Neural progenitor cell (in vitro differentiated cells): Measurements from ENCODE around the gene ABCA3. TPM values are rescaled to one million over a fixed set of nuclear protein-coding genes. Genes with fewer than 3 reads are reported as not detected.

ENCODE experiments used
- DNase-seq: peaks from one replicate; pipeline ENCODE4 v3.0.0-alpha.2; 2016; ENCODE audit warnings: low spot score
- H2AFZ ChIP-seq: fragments of 200-600 bp; sonication (generic); replicated peaks from 2 replicates; pipeline ENCODE4 v1.6.1; 2016; ENCODE audit warnings: antibody characterized with exemption
- H3F3A ChIP-seq: fragments of 200-600 bp; sonication (generic); 2 replicates; pipeline ENCODE4 v1.6.1; 2016; ENCODE audit warnings: antibody characterized with exemption, low read depth
- H3K27ac ChIP-seq: fragments of 200-600 bp; sonication (generic); 2 replicates; pipeline ENCODE4 v1.5.1; 2016; ENCODE audit warnings: mild to moderate bottlenecking
- H3K27me3 ChIP-seq: fragments of 200-600 bp; sonication (generic); 2 replicates; pipeline ENCODE4 v1.6.1; 2016; ENCODE audit warnings: mild to moderate bottlenecking, moderate library complexity
- H3K36me3 ChIP-seq: fragments of 200-600 bp; sonication (generic); 2 replicates; pipeline ENCODE4 v1.5.1; 2016
- H3K4me1 ChIP-seq: fragments of 200-600 bp; sonication (generic); 2 replicates; pipeline ENCODE4 v1.6.1; 2016; ENCODE audit warnings: mixed run types
- H3K4me2 ChIP-seq: fragments of 200-600 bp; sonication (generic); 2 replicates; pipeline ENCODE4 v1.6.1; 2016
- H3K4me3 ChIP-seq: fragments of 200-600 bp; sonication (generic); 2 replicates; pipeline ENCODE4 v1.5.1; 2016
- H3K79me2 ChIP-seq: fragments of 200-600 bp; sonication (generic); 2 replicates; pipeline ENCODE4 v1.6.1; 2016; ENCODE audit warnings: low read depth
- H3K9ac ChIP-seq: fragments of 200-600 bp; sonication (generic); 2 replicates; pipeline ENCODE4 v1.6.1; 2016
- H3K9me3 ChIP-seq: fragments of 200-600 bp; sonication (generic); 2 replicates; pipeline ENCODE4 v1.5.1; 2016; ENCODE audit warnings: low read depth
- H4K20me1 ChIP-seq: fragments of 200-600 bp; sonication (generic); 2 replicates; pipeline ENCODE4 v1.6.1; 2016; ENCODE audit warnings: low read depth
- H3K27ac Mint-ChIP-seq: 3 replicates; pipeline ENCODE4 v1.8.0; 2021; ENCODE audit warnings: mixed read lengths
- H3K27me3 Mint-ChIP-seq: 2 replicates; pipeline ENCODE4 v1.8.0; 2022; ENCODE audit warnings: low read depth, mild to moderate bottlenecking, inconsistent platforms, moderate library complexity, mixed read lengths; ENCODE audit not compliant: insufficient read depth
- H3K36me3 Mint-ChIP-seq: 3 replicates; pipeline ENCODE4 v1.8.0; 2021; ENCODE audit warnings: mixed read lengths
- H3K4me1 Mint-ChIP-seq: 3 replicates; pipeline ENCODE4 v1.8.0; 2021; ENCODE audit warnings: mixed read lengths
- H3K4me3 Mint-ChIP-seq: 3 replicates; pipeline ENCODE4 v1.8.0; 2021; ENCODE audit warnings: mild to moderate bottlenecking, moderate library complexity, mixed read lengths
- H3K9me3 Mint-ChIP-seq: 3 replicates; pipeline ENCODE4 v1.8.0; 2020; ENCODE audit warnings: mixed read lengths
- CTCF ChIP-seq: fragments of 200-600 bp; sonication (generic); IDR thresholded peaks from 2 replicates; pipeline ENCODE4 v1.5.1; 2017; ENCODE audit warnings: antibody characterized with exemption, mild to moderate bottlenecking
- EZH2 ChIP-seq: fragments of 200-600 bp; sonication (generic); IDR thresholded peaks from 2 replicates; pipeline ENCODE4 v1.6.1; 2017; ENCODE audit warnings: antibody characterized with exemption, mild to moderate bottlenecking, moderate library complexity
- EZH2phosphoT487 ChIP-seq: fragments of 200-600 bp; sonication (generic); IDR thresholded peaks from 2 replicates; pipeline ENCODE4 v1.6.1; 2017; ENCODE audit warnings: antibody characterized with exemption
- total RNA-seq: library from RNA; depleted of rRNA; stranded (reverse); fragments of >200 nt; gene quantifications from 2 replicates; pipeline ENCODE4 v1.2.3, GENCODE V29; 2015; ENCODE audit warnings: low replicate concordance

ABCA3 gene
- total RNA-seq, 1 donor from 2014 or later: 9.7 TPM

- peaks cover 2% of the 10 kb centered on the region for H3K9me3 Mint-ChIP-seq
- no peak overlapping the region for H3K27ac Mint-ChIP-seq
- H3K9ac ChIP-seq: no peak overlapping the region
- no peak overlapping the region for H3K4me3 Mint-ChIP-seq
- H3K36me3 ChIP-seq: no peaks in the 10 kb centered on the region
- no peaks in the 10 kb centered on the region for H4K20me1 ChIP-seq
- no peaks in the 10 kb centered on the region for H3K36me3 Mint-ChIP-seq
- no peak for DNase-seq
- no peak overlapping the region for H3K27ac ChIP-seq
- H2AFZ ChIP-seq: no peak overlapping the region
- H3K4me1 ChIP-seq: no peaks in the 10 kb centered on the region
- TF ChIP-seq EZH2phosphoT487 (no peak), CTCF (no peak), EZH2 (no peak)
- H3K9me3 ChIP-seq: no peaks in the 10 kb centered on the region
- no peaks in the 10 kb centered on the region for H3K4me1 Mint-ChIP-seq
- H3K27me3 ChIP-seq: no peaks in the 10 kb centered on the region
- H3K4me3 ChIP-seq: no peak overlapping the region
- no peak overlapping the region for H3K4me2 ChIP-seq
- no peaks in the 10 kb centered on the region for H3K79me2 ChIP-seq
- peaks cover 5% of the 10 kb centered on the region for H3K27me3 Mint-ChIP-seq
- H3F3A ChIP-seq: no peaks in the 10 kb centered on the region
Observed at GRCh38 chr16:2383501-2383900, 43.0 kb upstream of the ABCA3 start.

GRCh38 chr16:2374644-2375043, 34.1 kb upstream of the ABCA3 start:
- Histone ChIP-seq H3F3A (no peaks in the 10 kb centered on the region), H3K27me3 (peaks cover 4% of the 10 kb centered on the region), H3K9ac (no peak overlapping the region), H3K9me3 (no peaks in the 10 kb centered on the region), H4K20me1 (no peaks in the 10 kb centered on the region), H3K4me2 (no peak overlapping the region), H3K4me3 (no peak overlapping the region), H3K36me3 (no peaks in the 10 kb centered on the region), H3K79me2 (no peaks in the 10 kb centered on the region), H3K27ac (no peak overlapping the region), H2AFZ (no peak overlapping the region), H3K4me1 (no peaks in the 10 kb centered on the region)
- Mint-ChIP-seq H3K4me3 (no peak overlapping the region), H3K36me3 (no peaks in the 10 kb centered on the region), H3K27ac (no peak overlapping the region), H3K27me3 (peaks cover 4% of the 10 kb centered on the region), H3K4me1 (no peaks in the 10 kb centered on the region), H3K9me3 (no peaks in the 10 kb centered on the region)
- no peak for TF ChIP-seq EZH2phosphoT487
- TF ChIP-seq EZH2: no peak
- TF ChIP-seq CTCF: no peak
- no peak for DNase-seq

GRCh38 chr16:2373176-2373575, 32.6 kb upstream of the ABCA3 start:
- H3F3A ChIP-seq: no peaks in the 10 kb centered on the region
- TF ChIP-seq EZH2 (no peak), CTCF (no peak), EZH2phosphoT487 (no peak)
- no peak overlapping the region for H3K9ac ChIP-seq
- H4K20me1 ChIP-seq: no peaks in the 10 kb centered on the region
- Mint-ChIP-seq H3K4me1 (no peaks in the 10 kb centered on the region), H3K27ac (no peak overlapping the region), H3K36me3 (no peaks in the 10 kb centered on the region), H3K27me3 (peaks cover 4% of the 10 kb centered on the region), H3K4me3 (no peak overlapping the region), H3K9me3 (no peaks in the 10 kb centered on the region)
- H3K79me2 ChIP-seq: no peaks in the 10 kb centered on the region
- no peak overlapping the region for H3K27ac ChIP-seq
- no peak overlapping the region for H3K4me2 ChIP-seq
- H3K36me3 ChIP-seq: no peaks in the 10 kb centered on the region
- H3K9me3 ChIP-seq: no peaks in the 10 kb centered on the region
- H2AFZ ChIP-seq: no peak overlapping the region
- peaks cover 7% of the 10 kb centered on the region for H3K27me3 ChIP-seq
- H3K4me3 ChIP-seq: no peak overlapping the region
- H3K4me1 ChIP-seq: no peaks in the 10 kb centered on the region
- no peak for DNase-seq

GRCh38 chr16:2372684-2373083, 32.2 kb upstream of the ABCA3 start:
- Mint-ChIP-seq H3K9me3 (no peaks in the 10 kb centered on the region), H3K4me3 (no peak overlapping the region), H3K27ac (no peak overlapping the region), H3K4me1 (no peaks in the 10 kb centered on the region), H3K27me3 (peaks cover 4% of the 10 kb centered on the region), H3K36me3 (no peaks in the 10 kb centered on the region)
- Histone ChIP-seq H3K27ac (no peak overlapping the region), H3K4me2 (no peak overlapping the region), H4K20me1 (no peaks in the 10 kb centered on the region), H3K4me1 (no peaks in the 10 kb centered on the region), H3K27me3 (peaks cover 7% of the 10 kb centered on the region), H3K79me2 (no peaks in the 10 kb centered on the region), H3F3A (no peaks in the 10 kb centered on the region), H3K4me3 (no peak overlapping the region), H2AFZ (no peak overlapping the region), H3K36me3 (no peaks in the 10 kb centered on the region), H3K9me3 (no peaks in the 10 kb centered on the region), H3K9ac (no peak overlapping the region)
- no peak for DNase-seq
- TF ChIP-seq EZH2phosphoT487: no peak
